Parathyroid adenoma (tissue), 2 donors: ENCODE data around the gene CELSR1.
"Not testable (repeated sequence)": the region's sequence is repeated elsewhere in the genome, so short reads cannot be mapped to it uniquely, and the experiment has no call there.

ENCODE experiments used
- H2AFZ ChIP-seq: fragments of 300-600 bp; sonication (generic); one replicate; pipeline ENCODE4 v1.7.0; 2017; ENCODE audit warnings: antibody characterized with exemption, mild to moderate bottlenecking
- H3K27ac ChIP-seq: fragments of 300-600 bp; sonication (generic); one replicate; pipeline ENCODE4 v1.7.0; 2017
- H3K27me3 ChIP-seq: fragments of 300-600 bp; sonication (generic); one replicate; pipeline ENCODE4 v1.7.0; 2017; ENCODE audit warnings: low read length; ENCODE audit not compliant: control insufficient read depth, insufficient read depth
- H3K36me3 ChIP-seq: fragments of 300-600 bp; sonication (generic); one replicate; pipeline ENCODE4 v1.7.0; 2017; ENCODE audit warnings: low read length; ENCODE audit not compliant: control insufficient read depth, insufficient read depth
- H3K4me1 ChIP-seq: fragments of 300-600 bp; sonication (generic); one replicate; pipeline ENCODE4 v1.7.0; 2017; ENCODE audit warnings: control low read depth
- H3K4me2 ChIP-seq: fragments of 300-600 bp; sonication (generic); one replicate; pipeline ENCODE4 v1.7.0; 2017; ENCODE audit warnings: low read length
- H3K4me3 ChIP-seq: fragments of 300-600 bp; sonication (generic); one replicate; pipeline ENCODE4 v1.7.0; 2017; ENCODE audit warnings: low read depth, low read length
- H3K79me2 ChIP-seq: fragments of 300-600 bp; sonication (generic); one replicate; pipeline ENCODE4 v1.7.0; 2017; ENCODE audit warnings: control low read depth
- H3K9ac ChIP-seq: fragments of 300-600 bp; sonication (generic); one replicate; pipeline ENCODE4 v1.7.0; 2017; ENCODE audit warnings: mild to moderate bottlenecking
- H3K9me3 ChIP-seq: fragments of 300-600 bp; sonication (generic); one replicate; pipeline ENCODE4 v1.7.0; 2017; ENCODE audit warnings: low read length; ENCODE audit not compliant: control insufficient read depth
- CTCF ChIP-seq: fragments of 300-600 bp; sonication (generic); IDR thresholded peaks from one replicate; pipeline ENCODE4 v1.7.0; 2017; ENCODE audit warnings: antibody characterized with exemption, mild to moderate bottlenecking
- donor health status: primary hyperparathyroidism.

The CELSR1 gene

GRCh38 chr22:46473896-46474557 lies 63.4 kb downstream of the CELSR1 start:
- H3K4me2 ChIP-seq, result no peak overlapping the region
- H3K27ac ChIP-seq, result no peak overlapping the region
- H3K9ac ChIP-seq, result no peak overlapping the region
- no peak for TF ChIP-seq CTCF
- H3K79me2 ChIP-seq, result no peaks in the 10 kb centered on the region
- H3K36me3 ChIP-seq, result no peaks in the 10 kb centered on the region
- H3K4me3 ChIP-seq, result no peak overlapping the region
- no peaks in the 10 kb centered on the region for H3K27me3 ChIP-seq
- H3K9me3 ChIP-seq, result no peaks in the 10 kb centered on the region
- H2AFZ ChIP-seq, result no peak overlapping the region
- no peaks in the 10 kb centered on the region for H3K4me1 ChIP-seq

- no peak overlapping the region for H2AFZ ChIP-seq
- H3K9me3 ChIP-seq, result no peaks in the 10 kb centered on the region
- H3K9ac ChIP-seq, result no peak overlapping the region
- no peaks in the 10 kb centered on the region for H3K79me2 ChIP-seq
- H3K27ac ChIP-seq, result no peak overlapping the region
- no peaks in the 10 kb centered on the region for H3K36me3 ChIP-seq
- H3K4me2 ChIP-seq, result no peak overlapping the region
- TF ChIP-seq CTCF, result no peak
- no peaks in the 10 kb centered on the region for H3K27me3 ChIP-seq
- H3K4me3 ChIP-seq, result no peak overlapping the region
- no peaks in the 10 kb centered on the region for H3K4me1 ChIP-seq
Observed at GRCh38 chr22:46473021-46473779, 64.2 kb downstream of the CELSR1 start.

- no peak overlapping the region for H3K9ac ChIP-seq
- H3K27me3 ChIP-seq, result no peaks in the 10 kb centered on the region
- H3K4me1 ChIP-seq, result no peaks in the 10 kb centered on the region
- no peaks in the 10 kb centered on the region for H3K79me2 ChIP-seq
- H3K4me3 ChIP-seq, result no peak overlapping the region
- H3K36me3 ChIP-seq, result no peaks in the 10 kb centered on the region
- no peak overlapping the region for H3K27ac ChIP-seq
- no peak overlapping the region for H3K4me2 ChIP-seq
- no peak for TF ChIP-seq CTCF
- H2AFZ ChIP-seq, result no peak overlapping the region
- H3K9me3 ChIP-seq, result no peaks in the 10 kb centered on the region
Observed at GRCh38 chr22:46472722-46473016, 64.8 kb downstream of the CELSR1 start.

- Histone ChIP-seq H3K9me3 (no peaks in the 10 kb centered on the region), H3K4me3 (no peak overlapping the region), H3K9ac (no peak overlapping the region), H3K36me3 (no peaks in the 10 kb centered on the region), H3K4me1 (no peaks in the 10 kb centered on the region), H3K79me2 (no peaks in the 10 kb centered on the region), H2AFZ (no peak overlapping the region), H3K27me3 (no peaks in the 10 kb centered on the region), H3K27ac (no peak overlapping the region), H3K4me2 (no peak overlapping the region)
- no peak for TF ChIP-seq CTCF
Observed at GRCh38 chr22:46471901-46472721, 65.3 kb downstream of the CELSR1 start.

- H3K27ac ChIP-seq, H3K9ac ChIP-seq, H3K4me2 ChIP-seq, H3K9me3 ChIP-seq, H3K4me1 ChIP-seq, H3K27me3 ChIP-seq, H3K36me3 ChIP-seq, H2AFZ ChIP-seq, H3K4me3 ChIP-seq, H3K79me2 ChIP-seq: not testable (repeated sequence)
Observed at GRCh38 chr22:46471330-46471729, 66.1 kb downstream of the CELSR1 start.
